ENCODE results near the gene NDUFA3. TPM values are rescaled to one million over a fixed set of nuclear protein-coding genes. Genes with fewer than 3 reads are reported as not detected.
A peak's percentile ranks its signal among the peaks of the same experiment; 100 is the strongest.

The NDUFA3 gene
- total and polyA plus RNA-seq, 2 of the 13 experiments (the other 11 are each of a cell fraction or from before 2014, with no cell fraction given): 31.6 to 75.4 TPM

DNA sequence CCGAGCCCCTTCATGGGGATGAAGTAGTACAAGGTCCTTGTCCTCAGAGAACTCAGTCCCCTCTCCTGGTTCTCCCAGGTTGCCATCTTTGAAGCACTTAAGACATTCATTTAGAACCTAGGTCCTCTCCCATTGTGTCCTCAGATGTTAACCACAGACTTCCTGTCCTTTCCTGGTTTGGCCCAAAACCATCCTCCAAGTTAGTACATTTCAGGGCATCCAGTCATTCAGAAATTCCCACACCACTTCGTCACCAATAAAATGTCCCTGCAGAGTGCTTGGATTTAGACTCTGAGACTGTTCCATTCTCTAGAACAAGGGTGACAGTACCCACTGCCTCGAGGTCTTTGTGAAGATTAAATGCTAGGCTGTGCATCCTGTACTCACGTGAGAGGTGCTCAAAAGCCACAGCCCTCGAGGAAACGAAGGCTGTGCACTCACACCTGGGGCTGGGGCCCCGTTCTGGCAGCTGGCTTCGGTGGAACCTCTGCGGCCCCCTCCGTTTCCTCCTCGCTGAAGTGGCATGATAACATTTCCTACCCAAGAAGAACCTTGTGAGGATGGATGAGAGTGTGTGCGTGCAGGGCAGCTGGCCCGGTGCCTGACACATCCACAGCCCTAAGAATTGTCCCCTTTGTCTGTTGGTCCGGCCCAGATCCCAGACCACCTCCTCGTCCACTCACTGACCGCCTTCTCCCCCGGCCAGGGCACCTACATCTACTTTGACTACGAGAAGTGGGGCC is 52.1 kb downstream of the NDUFA3 start:
- Histone ChIP-seq H2AFZ (ENCODE audit: low read length) (no peak overlapping the region), H3K79me2 (ENCODE audit: insufficient read depth, low read length) (peaks cover 10% of the 10 kb centered on the region), H3K9me3 (ENCODE audit: low read length) (no peaks in the 10 kb centered on the region), H4K20me1 (ENCODE audit: insufficient read depth, low read length) (no peaks in the 10 kb centered on the region), H3K4me3 (replicated peaks in 1 of 3; ENCODE audit: insufficient read depth in 1 of 3, low read depth in 2 of 3, low read length in 3 of 3) (no peak overlapping the region), H3K27me3 (ENCODE audit: control insufficient read depth in 1 of 2, insufficient read depth in 2 of 2, low read length in 2 of 2) (no peaks in the 10 kb centered on the region), H3K36me3 (replicated peaks in 1 of 2; ENCODE audit: control insufficient read depth in 1 of 2, insufficient read depth in 2 of 2, low read length in 2 of 2) (peaks cover 26 to 79% of the 10 kb centered on the region in 2 experiments), H3K4me2 (ENCODE audit: low read depth, low read length) (no peak overlapping the region), H3K27ac (ENCODE audit: extremely low read length, insufficient read depth, low read length) (no peak overlapping the region), H3K9ac (ENCODE audit: insufficient read depth, low read depth, low read length) (no peak overlapping the region), H3K4me1 (ENCODE audit: insufficient read depth, low read length) (peaks cover 13% of the 10 kb centered on the region)
- intact Hi-C loops (cut with micrococcal nuclease; ENCODE audit: unreplicated experiment) (no loop called here), in situ Hi-C loops (cut with HindIII; ENCODE audit: extremely low pct_ligation_motif_present, low pct_unique_long_range_greater_than_20kb) (no loop called here)
- DNase-seq (ENCODE audit: low spot score) (no peak), FAIRE-seq (no peak), ATAC-seq (no peak)
- TF ChIP-seq ZSCAN25 (CRISPR knock-in tag; IDR thresholded peaks at IDR 0.05) (no peak), HNRNPL (IDR thresholded peaks at IDR 0.05; ENCODE audit: low read depth, low read length) (no peak), ZNF460 (CRISPR knock-in tag; IDR thresholded peaks at IDR 0.05; ENCODE audit: borderline replicate concordance) (no peak), POLR2G (IDR thresholded peaks at IDR 0.05; ENCODE audit: low read depth, low read length) (peak; percentile 44), POLR2A (IDR thresholded peaks at IDR 0.05; ENCODE audit: insufficient read depth in 1 of 2, low read depth in 2 of 2, low read length in 2 of 2) (peak; percentile 6 to 51; a peak in 2 of 4 replicates)
- POLR2A ChIA-PET: no interaction called here
- TSS peak; percentile 35 for BruUV-seq (replicated peaks)
- CTCF ChIA-PET (ENCODE audit: low intra/inter-chr PET ratio, low total read pairs): no interaction called here
- 97% methylated on average over 16 of the region's 18 CpGs for WGBS (ENCODE audit: low lambda C conversion rate)

GRCh38 chr19:54155694-54156093 is 53.0 kb downstream of the NDUFA3 start:
- ATAC-seq (no peak), DNase-seq (ENCODE audit: low spot score) (no peak), FAIRE-seq (no peak)
- peaks cover 13% of the 10 kb centered on the region for H3K4me1 ChIP-seq (ENCODE audit: insufficient read depth, low read length)
- peaks cover 10% of the 10 kb centered on the region for H3K79me2 ChIP-seq (ENCODE audit: insufficient read depth, low read length)
- no peak overlapping the region for H3K4me3 ChIP-seq (replicated peaks in 1 of 3; ENCODE audit: insufficient read depth in 1 of 3, low read depth in 2 of 3, low read length in 3 of 3)
- ChIA-PET POLR2A (interaction anchor here (0.8 to 2.1 kb wide), 3 partner anchors 19 to 35 kb away, joined by 3 to 10 read pairs (median 3); partner anchors contain the start of genes CNOT3, MBOAT7 and TSEN34), CTCF (ENCODE audit: low intra/inter-chr PET ratio, low total read pairs) (no interaction called here)
- in situ Hi-C loops (cut with HindIII; ENCODE audit: extremely low pct_ligation_motif_present, low pct_unique_long_range_greater_than_20kb) (no loop called here), intact Hi-C loops (cut with micrococcal nuclease; ENCODE audit: unreplicated experiment) (no loop called here)
- H4K20me1 ChIP-seq (ENCODE audit: insufficient read depth, low read length): no peaks in the 10 kb centered on the region
- BruUV-seq (replicated peaks): no TSS peak
- peaks cover 24 to 70% of the 10 kb centered on the region in 2 experiments for H3K36me3 ChIP-seq (replicated peaks in 1 of 2; ENCODE audit: control insufficient read depth in 1 of 2, insufficient read depth in 2 of 2, low read length in 2 of 2)
- H3K4me2 ChIP-seq (ENCODE audit: low read depth, low read length): no peak overlapping the region
- no peak overlapping the region for H3K9ac ChIP-seq (ENCODE audit: insufficient read depth, low read depth, low read length)
- no peaks in the 10 kb centered on the region for H3K9me3 ChIP-seq (ENCODE audit: low read length)
- no peak overlapping the region for H2AFZ ChIP-seq (ENCODE audit: low read length)
- WGBS (ENCODE audit: low lambda C conversion rate): 99% methylated on average over 17 of the region's 19 CpGs
- H3K27me3 ChIP-seq (ENCODE audit: control insufficient read depth in 1 of 2, insufficient read depth in 2 of 2, low read length in 2 of 2): no peaks in the 10 kb centered on the region; a peak in 1 of 5 replicates
- no peak overlapping the region for H3K27ac ChIP-seq (ENCODE audit: extremely low read length, insufficient read depth, low read length)
- TF ChIP-seq ZBTB7A (CRISPR knock-in tag; IDR thresholded peaks at IDR 0.05): no peak
- no peak for TF ChIP-seq ZBTB26 (CRISPR knock-in tag; IDR thresholded peaks at IDR 0.05; ENCODE audit: borderline replicate concordance)
- peak; percentile 70 for TF ChIP-seq TAF15 (IDR thresholded peaks at IDR 0.05; ENCODE audit: low read depth, low read length, poor library complexity, severe bottlenecking)
- TF ChIP-seq ZSCAN31 (CRISPR knock-in tag; IDR thresholded peaks at IDR 0.05; ENCODE audit: low read depth): no peak
- TF ChIP-seq ZNF83 (CRISPR knock-in tag; IDR thresholded peaks at IDR 0.05; ENCODE audit: borderline replicate concordance): no peak
- no peak for TF ChIP-seq CAMTA2 (CRISPR knock-in tag; IDR thresholded peaks at IDR 0.05; ENCODE audit: borderline replicate concordance)
- TF ChIP-seq, protein P1, sequence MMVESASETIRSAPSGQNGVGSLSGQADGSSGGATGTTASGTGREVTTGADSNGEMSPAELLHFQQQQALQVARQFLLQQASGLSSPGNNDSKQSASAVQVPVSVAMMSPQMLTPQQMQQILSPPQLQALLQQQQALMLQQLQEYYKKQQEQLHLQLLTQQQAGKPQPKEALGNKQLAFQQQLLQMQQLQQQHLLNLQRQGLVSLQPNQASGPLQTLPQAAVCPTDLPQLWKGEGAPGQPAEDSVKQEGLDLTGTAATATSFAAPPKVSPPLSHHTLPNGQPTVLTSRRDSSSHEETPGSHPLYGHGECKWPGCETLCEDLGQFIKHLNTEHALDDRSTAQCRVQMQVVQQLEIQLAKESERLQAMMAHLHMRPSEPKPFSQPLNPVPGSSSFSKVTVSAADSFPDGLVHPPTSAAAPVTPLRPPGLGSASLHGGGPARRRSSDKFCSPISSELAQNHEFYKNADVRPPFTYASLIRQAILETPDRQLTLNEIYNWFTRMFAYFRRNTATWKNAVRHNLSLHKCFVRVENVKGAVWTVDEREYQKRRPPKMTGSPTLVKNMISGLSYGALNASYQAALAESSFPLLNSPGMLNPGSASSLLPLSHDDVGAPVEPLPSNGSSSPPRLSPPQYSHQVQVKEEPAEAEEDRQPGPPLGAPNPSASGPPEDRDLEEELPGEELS (CRISPR knock-in tag; IDR thresholded peaks at IDR 0.05): no peak
- no peak for TF ChIP-seq HMG20A (CRISPR knock-in tag; IDR thresholded peaks at IDR 0.05; ENCODE audit: borderline replicate concordance)
- TF ChIP-seq TBX3 (IDR thresholded peaks at IDR 0.05; ENCODE audit: borderline replicate concordance): no peak
- TF ChIP-seq PHF8 (CRISPR knock-in tag; IDR thresholded peaks at IDR 0.05): no peak
- peak; percentile 90 for TF ChIP-seq AGO2 (optimal IDR thresholded peaks at IDR 0.05; ENCODE audit: low read depth, low read length)
